Progenitor cell of endocrine pancreas (in vitro differentiated cells): Measurements from ENCODE around the gene MSI2. TPM values are rescaled to one million over a fixed set of nuclear protein-coding genes. Genes with fewer than 3 reads are reported as not detected.

Experiments used
- DNase-seq: peaks from one replicate; pipeline ENCODE4 v3.0.0; 2021; ENCODE audit warnings: low spot score; ENCODE audit not compliant: unreplicated experiment
- H3K27ac Mint-ChIP-seq: 2 replicates; pipeline ENCODE4 v1.8.0; 2021; ENCODE audit warnings: mild to moderate bottlenecking, moderate library complexity, mixed read lengths
- H3K27me3 Mint-ChIP-seq: 2 replicates; pipeline ENCODE4 v1.8.0; 2021; ENCODE audit warnings: mixed read lengths
- H3K36me3 Mint-ChIP-seq: 2 replicates; pipeline ENCODE4 v1.8.0; 2022; ENCODE audit warnings: mixed read lengths; ENCODE audit not compliant: insufficient read depth
- H3K4me1 Mint-ChIP-seq: 2 replicates; pipeline ENCODE4 v1.8.0; 2021; ENCODE audit warnings: low read depth, mixed read lengths
- H3K4me3 Mint-ChIP-seq: 2 replicates; pipeline ENCODE4 v1.8.0; 2021; ENCODE audit warnings: low read depth, mild to moderate bottlenecking, moderate library complexity, mixed read lengths
- H3K9me3 Mint-ChIP-seq: 2 replicates; pipeline ENCODE4 v1.8.0; 2021; ENCODE audit warnings: low read depth, mixed read lengths
- CTCF ChIP-seq: fragments of 200-600 bp; sonication (generic); IDR thresholded peaks from one replicate; pipeline ENCODE4 v1.5.0; 2021; ENCODE audit warnings: antibody characterized with exemption, mild to moderate bottlenecking; ENCODE audit not compliant: unreplicated experiment
- total RNA-seq: library from RNA; stranded (reverse); gene quantifications from 2 replicates; pipeline ENCODE4 v1.2.1, GENCODE V29; 2021

The MSI2 gene
- total RNA-seq, 1 donor from 2014 or later: 164 TPM

GRCh38 chr17:57696050-57696449 is 439.7 kb downstream of the MSI2 start:
- Mint-ChIP-seq H3K4me3 (no peak overlapping the region), H3K36me3 (peaks cover 3% of the 10 kb centered on the region), H3K27me3 (peaks cover 4% of the 10 kb centered on the region), H3K27ac (no peak overlapping the region), H3K9me3 (peaks cover 21% of the 10 kb centered on the region), H3K4me1 (no peaks in the 10 kb centered on the region)
- TF ChIP-seq CTCF: no peak
- no peak for DNase-seq

- Mint-ChIP-seq H3K27me3 (peaks cover 4% of the 10 kb centered on the region), H3K27ac (no peak overlapping the region), H3K36me3 (peaks cover 3% of the 10 kb centered on the region), H3K9me3 (peaks cover 15% of the 10 kb centered on the region), H3K4me3 (no peak overlapping the region), H3K4me1 (no peaks in the 10 kb centered on the region)
- TF ChIP-seq CTCF: no peak
- no peak for DNase-seq
Observed at GRCh38 chr17:57697197-57697596, 440.9 kb downstream of the MSI2 start.

GRCh38 chr17:57697891-57698711 is 441.8 kb downstream of the MSI2 start:
- TF ChIP-seq CTCF: no peak
- peaks cover 9% of the 10 kb centered on the region for H3K9me3 Mint-ChIP-seq
- H3K27ac Mint-ChIP-seq: no peak overlapping the region
- H3K36me3 Mint-ChIP-seq: no peaks in the 10 kb centered on the region
- no peak for DNase-seq
- no peaks in the 10 kb centered on the region for H3K4me1 Mint-ChIP-seq
- H3K27me3 Mint-ChIP-seq: peaks cover 4% of the 10 kb centered on the region
- no peak overlapping the region for H3K4me3 Mint-ChIP-seq

- H3K4me1 Mint-ChIP-seq: no peaks in the 10 kb centered on the region
- no peak overlapping the region for H3K27ac Mint-ChIP-seq
- H3K4me3 Mint-ChIP-seq: no peak overlapping the region
- peaks cover 5% of the 10 kb centered on the region for H3K9me3 Mint-ChIP-seq
- TF ChIP-seq CTCF: no peak
- peaks cover 3% of the 10 kb centered on the region for H3K36me3 Mint-ChIP-seq
- DNase-seq: no peak
- peaks cover 8% of the 10 kb centered on the region for H3K27me3 Mint-ChIP-seq
Observed at GRCh38 chr17:57699751-57700219, 443.5 kb downstream of the MSI2 start.

- no peaks in the 10 kb centered on the region for H3K4me1 Mint-ChIP-seq
- peaks cover 14% of the 10 kb centered on the region for H3K27me3 Mint-ChIP-seq
- no peaks in the 10 kb centered on the region for H3K9me3 Mint-ChIP-seq
- peaks cover 3% of the 10 kb centered on the region for H3K36me3 Mint-ChIP-seq
- TF ChIP-seq CTCF: no peak
- H3K27ac Mint-ChIP-seq: no peak overlapping the region
- no peak for DNase-seq
- no peak overlapping the region for H3K4me3 Mint-ChIP-seq
Observed at GRCh38 chr17:57701124-57701523, 444.8 kb downstream of the MSI2 start.
